GM21526 (cell line): Measurements from ENCODE around the gene MRPL12.

Experiments used
- ATAC-seq: cut with Tn5 transposase; IDR thresholded peaks from one replicate; pipeline ENCODE4 v1.9.1; 2021; ENCODE audit warnings: moderate library complexity; ENCODE audit not compliant: unreplicated experiment, low FRiP score

Gene MRPL12

GRCh38 chr17:81700353-81701287, 2.5 kb upstream of the MRPL12 start:
- ATAC-seq, result no peak

DNA sequence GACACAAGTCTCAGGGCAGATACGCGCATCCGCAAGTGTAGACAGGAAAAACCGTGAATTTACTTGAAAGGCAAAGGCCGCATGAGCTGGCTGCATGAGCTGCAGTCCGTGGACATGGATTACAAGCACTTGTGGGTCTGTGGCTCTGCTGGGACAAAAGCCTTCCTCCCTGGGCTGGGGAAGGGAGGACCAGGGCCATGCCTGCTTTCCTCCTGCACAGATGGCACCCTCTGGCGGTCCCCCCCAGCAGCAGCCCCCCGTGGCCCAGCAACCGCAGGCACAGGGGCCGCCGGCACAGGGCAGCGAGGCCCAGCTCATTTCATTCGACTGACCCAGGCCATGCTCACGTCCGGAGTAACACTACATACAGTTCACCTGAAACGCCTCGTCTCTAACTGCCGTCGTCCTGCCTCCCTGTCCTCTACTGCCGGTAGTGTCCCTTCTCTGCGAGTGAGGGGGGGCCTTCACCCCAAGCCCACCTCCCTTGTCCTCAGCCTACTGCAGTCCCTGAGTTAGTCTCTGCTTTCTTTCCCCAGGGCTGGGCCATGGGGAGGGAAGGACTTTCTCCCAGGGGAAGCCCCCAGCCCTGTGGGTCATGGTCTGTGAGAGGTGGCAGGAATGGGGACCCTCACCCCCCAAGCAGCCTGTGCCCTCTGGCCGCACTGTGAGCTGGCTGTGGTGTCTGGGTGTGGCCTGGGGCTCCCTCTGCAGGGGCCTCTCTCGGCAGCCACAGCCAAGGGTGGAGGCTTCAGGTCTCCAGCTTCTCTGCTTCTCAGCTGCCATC, 1.7 kb upstream of the MRPL12 start:
- ATAC-seq, result no peak

- no peak for ATAC-seq
Measured at GRCh38 chr17:81703747-81704654, 834 bp downstream of the MRPL12 start.

- ATAC-seq, result no peak
Measured at GRCh38 chr17:81705518-81706231, 2.5 kb downstream of the MRPL12 start.

- no peak for ATAC-seq
Measured at GRCh38 chr17:81706232-81706611, 3.1 kb downstream of the MRPL12 start.

- no peak for ATAC-seq
Measured at GRCh38 chr17:81706757-81707624, 3.8 kb downstream of the MRPL12 start.

- ATAC-seq, result no peak
Measured at GRCh38 chr17:81707725-81708646, 4.8 kb downstream of the MRPL12 start.

DNA sequence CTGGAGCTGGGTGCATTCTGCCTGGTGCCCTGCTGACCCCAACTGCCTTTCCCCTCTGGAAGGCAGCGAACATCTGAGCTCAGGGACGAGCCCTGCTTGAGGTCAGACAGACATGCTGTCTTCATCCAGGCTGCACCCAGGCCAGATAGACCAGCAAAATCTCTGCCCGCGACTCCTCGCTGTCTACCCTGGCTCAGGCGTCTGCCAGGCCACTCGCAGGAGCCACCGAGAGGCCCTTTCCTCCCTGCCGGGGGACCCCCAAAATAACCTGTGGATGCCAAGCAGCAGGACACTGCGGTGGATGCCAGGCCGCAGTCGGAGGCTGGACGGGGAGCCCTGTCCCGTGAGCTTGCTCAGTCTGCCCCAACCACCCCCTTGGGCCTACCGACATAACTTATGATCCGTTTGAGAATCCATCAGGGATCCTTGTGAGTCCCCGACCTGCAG, 5.6 kb downstream of the MRPL12 start:
- no peak for ATAC-seq

DNA sequence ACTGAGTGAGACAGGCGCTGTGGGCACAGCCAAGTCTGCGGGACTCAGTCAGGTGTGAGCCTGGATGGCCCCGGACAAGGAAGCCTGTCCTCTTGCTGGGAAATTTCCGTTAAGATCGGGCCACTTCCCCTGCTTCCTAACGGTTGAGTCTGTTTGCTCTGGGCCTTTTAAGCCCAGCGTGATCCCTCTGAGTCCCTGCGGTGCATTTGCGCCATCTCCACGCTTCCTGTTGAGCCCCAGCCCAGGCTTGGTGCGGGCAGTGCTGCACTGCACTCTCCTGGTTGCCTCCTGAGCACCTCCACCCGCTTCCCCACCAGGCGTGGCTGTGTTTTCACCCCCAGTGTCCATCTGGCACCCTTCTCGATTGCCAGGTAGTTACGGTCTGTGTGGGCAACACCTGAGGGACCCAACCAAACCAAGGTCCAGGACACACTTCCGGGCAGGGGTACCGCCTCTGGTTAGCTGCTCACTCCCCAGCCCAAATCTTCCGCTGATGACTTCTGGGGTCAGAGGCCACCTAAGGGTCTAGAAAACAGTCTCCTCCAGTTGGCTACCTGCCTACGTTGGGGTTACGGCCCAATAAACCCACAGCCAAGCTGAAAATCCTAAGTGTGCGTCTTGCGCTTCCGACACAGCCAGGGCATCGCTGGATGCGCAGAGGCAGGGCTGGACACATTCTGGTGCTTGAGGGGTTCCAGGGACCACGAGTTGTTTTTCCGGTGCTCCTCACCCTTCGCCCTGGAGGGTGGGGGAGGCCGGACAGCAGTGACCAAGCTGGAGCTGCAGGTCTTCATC, 7.5 kb downstream of the MRPL12 start:
- no peak for ATAC-seq

- peak; percentile 43 for ATAC-seq
Measured at GRCh38 chr17:81711814-81712467, 8.8 kb downstream of the MRPL12 start, which contains the start of gene SLC25A10. Gene SLC25A10, plus strand, starts transcription at chr17:81712284. Its CDS starts 143 bp downstream, at chr17:81712427.

- ATAC-seq, result peak; percentile 9
Measured at GRCh38 chr17:81712468-81713003, 9.4 kb downstream of the MRPL12 start.

DNA sequence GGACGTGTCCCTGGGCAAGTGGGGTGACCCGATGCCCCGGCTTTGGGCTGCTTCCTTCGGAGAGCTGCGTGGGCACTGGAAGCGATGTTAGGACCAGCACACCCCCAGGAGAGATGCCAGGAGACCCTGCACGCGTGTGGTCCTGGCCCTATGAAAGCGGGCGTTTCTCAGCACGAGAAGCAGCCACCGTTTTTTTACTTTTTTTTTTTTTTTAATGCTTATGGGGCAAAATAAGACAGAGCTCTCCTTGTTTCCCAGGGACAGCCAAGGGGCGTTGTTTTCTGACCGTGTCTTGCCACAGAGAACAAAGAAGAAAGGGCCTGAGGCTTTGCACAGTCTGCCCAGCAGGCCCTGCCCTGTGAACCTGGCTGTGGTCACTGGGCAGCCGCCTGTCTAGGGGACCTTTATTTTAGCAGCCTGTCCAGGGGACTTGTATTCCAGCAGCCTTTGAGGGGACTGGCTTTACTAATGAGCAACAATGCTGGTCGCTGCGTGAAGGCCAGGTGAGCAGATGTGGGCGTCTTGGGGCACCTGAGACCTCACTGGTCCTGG, 9.9 kb downstream of the MRPL12 start:
- ATAC-seq, result no peak

- ATAC-seq, result no peak
Measured at GRCh38 chr17:81713556-81714411, 10.6 kb downstream of the MRPL12 start.

DNA sequence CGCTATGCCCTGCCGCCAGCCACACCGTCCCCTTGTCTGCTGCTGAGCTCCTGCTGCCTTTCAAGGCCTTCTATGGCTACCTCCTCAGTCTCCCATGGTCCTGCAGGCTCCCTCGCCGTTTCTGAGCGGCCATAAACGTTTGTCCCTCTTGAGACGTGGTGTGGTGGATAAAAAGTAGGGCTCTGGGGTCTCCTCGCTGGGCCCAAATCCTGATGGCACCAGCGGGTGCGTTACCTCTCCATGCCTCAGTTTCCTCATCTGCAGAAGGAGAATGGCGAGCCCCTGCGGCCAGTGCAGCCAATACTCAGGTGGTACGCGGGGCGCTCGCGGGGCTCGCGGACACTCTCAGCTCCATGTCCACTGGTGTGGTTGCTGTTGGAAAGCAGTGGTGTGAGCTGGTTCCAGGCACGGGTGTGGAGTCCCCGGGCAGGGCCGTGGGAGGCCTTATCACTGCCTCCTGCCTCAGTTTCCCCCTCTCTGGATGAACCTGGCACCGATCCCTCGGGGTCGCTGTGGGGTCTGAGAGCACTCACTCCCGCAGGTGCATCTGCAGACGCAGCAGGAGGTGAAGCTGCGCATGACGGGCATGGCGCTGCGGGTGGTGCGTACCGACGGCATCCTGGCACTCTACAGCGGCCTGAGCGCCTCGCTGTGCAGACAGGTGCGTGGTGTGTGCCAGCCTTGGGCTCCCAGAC, 11.4 kb downstream of the MRPL12 start:
- no peak for ATAC-seq
